Renal cortical epithelial cell (primary cell): ENCODE measurements around the gene SESN1. TPM values are rescaled to one million over a fixed set of nuclear protein-coding genes. Genes with fewer than 3 reads are reported as not detected.
A peak's percentile ranks its signal among the peaks of the same experiment; 100 is the strongest.

Source experiments
- DNase-seq: peaks from one replicate; pipeline ENCODE4 v3.0.0-alpha.2; 2011; ENCODE audit warnings: low read depth
- total RNA-seq: library from RNA; depleted of rRNA; stranded (reverse); fragments of >200 nt; gene quantifications from 2 replicates; pipeline ENCODE4 v1.2.3, GENCODE V29; 2014

The SESN1 gene
- total RNA-seq, 1 donor from 2014 or later, result 47.8 TPM

DNA sequence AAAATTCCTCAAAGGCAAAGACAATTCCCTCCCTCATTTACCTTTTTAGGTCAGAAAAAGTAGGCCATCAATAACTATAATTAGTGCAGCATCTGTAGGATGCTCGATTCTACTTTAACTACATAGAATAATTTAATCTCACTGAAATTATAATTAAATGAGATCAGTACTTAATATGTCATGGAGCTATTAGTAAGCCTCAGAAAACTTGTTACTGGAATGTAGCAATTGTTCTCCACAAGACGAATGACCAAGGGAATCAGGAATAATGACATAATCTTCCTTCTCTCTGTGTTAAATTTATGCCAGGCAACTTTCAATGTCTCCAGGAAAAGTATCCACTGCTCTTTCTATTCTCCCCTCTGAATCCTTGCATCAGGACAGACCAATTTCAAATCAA, 34.1 kb downstream of the SESN1 start:
- DNase-seq, result peak; percentile 52

DNA sequence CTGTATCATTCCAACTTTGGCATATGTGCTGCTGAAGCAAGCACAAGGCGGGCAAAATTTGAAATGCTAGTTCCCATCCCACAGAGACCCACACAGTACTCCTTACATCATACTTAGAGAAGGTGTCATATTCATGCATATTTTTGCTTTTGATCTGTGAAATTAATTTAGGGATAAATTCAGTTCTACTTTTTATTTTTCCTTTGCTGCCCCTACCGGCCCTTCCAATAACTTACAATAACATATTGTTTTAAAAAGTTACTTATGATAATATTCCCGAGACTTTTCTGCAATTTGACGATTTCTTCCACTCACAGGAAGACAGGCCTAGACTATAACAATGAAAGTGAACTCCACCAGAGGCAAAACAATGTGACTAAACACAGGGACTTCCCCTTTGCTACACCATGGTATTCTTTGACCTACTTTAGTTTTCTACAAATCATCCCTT, 35.0 kb downstream of the SESN1 start:
- DNase-seq, result peak; percentile 71

DNA sequence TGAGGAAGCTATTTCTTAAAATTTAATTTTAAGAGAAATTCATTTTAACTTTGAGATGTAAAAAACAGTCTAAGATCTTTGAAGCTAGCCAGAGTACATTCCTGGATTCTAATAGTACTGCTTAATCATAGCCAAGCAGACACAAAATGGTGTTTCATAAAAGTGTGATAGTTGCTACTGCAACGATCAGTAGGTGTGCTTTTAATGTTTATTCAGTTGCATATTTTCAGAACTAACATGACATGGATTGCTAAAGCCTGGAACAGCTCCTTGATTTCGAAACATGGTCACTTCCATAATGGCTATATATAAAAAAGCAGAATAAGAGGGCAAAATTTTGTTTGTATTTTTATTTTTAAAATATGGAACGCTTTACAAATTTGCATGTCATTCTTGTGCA, 35.5 kb downstream of the SESN1 start:
- peak; percentile 51 for DNase-seq

DNA sequence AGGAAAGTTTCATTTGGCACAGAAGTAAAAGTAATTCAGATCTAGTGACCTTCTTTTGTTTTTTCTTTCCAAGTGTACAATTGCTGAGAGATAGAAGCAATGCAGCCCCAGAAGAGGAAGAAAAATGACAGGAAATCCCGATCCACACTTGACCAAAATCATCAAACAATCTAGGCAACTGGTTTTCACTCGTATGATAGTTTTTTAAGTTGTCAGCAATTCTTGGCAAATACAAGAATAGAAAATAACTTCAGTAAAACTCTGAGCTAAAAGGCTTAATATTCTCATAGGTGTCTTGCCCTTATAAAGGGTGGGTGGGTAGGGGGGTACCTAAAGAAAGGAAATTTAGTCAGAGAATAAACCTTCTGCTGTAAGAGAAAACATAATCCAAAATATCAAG, 36.0 kb downstream of the SESN1 start:
- DNase-seq, result no peak

DNA sequence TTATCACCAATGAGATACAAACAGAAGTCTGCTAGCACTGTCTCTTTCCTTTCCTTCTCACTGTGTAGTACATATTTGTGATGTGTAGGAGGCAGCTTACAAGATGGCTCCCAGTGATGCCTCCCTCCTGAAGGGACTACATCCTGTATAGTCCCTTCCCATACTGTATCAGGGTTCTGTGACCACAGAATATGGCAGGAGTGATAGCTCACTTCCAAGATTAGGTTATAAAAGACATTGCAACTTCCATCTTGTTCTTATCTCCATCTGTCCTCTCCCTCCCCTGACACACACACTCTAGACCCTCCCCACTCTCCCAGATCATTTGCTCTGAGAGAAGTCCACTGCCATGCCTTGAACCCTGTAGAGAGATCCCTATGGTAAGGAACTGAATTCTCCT, 38.0 kb downstream of the SESN1 start:
- no peak for DNase-seq

DNA sequence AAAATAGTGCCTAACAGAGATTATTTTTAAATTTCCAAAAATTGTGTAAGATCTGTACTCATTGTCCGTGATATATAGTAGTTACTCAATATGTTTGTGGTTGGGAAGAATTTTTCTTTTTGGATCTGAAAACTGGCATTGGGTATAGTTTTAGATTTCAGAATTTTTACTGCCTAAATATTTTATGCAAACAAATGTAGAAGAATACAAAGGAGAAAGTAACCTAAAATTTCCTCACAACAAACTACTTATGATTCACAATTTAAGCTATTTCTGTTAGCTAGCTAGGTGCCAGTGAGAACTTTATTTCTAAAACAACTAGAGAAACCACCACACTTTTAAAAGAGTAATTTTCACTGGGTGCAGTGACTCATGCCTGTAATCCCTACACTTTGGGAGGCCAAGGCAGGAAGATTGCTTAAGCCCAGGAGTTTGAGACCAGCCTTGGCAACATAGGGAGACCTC, 38.8 kb downstream of the SESN1 start:
- peak; percentile 57 for DNase-seq

DNA sequence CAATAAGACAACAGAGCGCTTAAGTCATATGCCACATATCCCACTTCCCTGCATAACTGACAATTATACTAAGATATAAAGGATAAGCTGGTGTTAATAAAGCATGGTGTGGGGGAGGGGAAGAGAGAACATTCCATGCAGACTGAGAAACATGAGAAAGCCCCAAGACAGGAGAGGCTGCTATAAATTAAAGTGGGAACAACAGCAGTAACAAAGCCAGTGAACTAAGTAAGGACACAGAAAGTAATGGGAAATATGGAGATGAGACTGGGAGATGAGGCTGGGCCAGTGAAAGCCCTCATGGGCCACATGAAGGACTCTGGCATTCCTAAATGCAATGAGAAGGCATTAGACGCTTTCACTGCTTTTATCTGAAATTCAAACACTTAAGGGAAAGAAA, 41.3 kb downstream of the SESN1 start:
- DNase-seq, result no peak

DNA sequence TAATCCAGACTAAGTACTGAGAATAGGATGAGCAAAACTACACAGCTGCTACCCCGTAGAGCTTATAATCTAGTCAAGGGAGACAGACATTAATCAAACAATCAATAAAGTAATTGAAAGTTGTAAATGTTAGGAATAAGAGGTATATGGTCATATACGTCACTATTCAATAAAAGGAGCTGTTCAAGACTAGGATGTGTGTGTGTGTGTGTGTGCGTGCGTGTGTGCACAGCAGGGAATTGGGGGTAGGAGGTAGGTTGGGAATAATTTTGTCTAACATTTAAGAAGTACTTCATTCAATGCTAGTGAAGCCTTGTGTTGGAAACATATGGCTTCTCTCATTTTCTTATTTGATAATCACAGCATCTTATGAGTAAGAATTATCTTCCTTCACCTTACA, 41.8 kb downstream of the SESN1 start:
- no peak for DNase-seq

DNA sequence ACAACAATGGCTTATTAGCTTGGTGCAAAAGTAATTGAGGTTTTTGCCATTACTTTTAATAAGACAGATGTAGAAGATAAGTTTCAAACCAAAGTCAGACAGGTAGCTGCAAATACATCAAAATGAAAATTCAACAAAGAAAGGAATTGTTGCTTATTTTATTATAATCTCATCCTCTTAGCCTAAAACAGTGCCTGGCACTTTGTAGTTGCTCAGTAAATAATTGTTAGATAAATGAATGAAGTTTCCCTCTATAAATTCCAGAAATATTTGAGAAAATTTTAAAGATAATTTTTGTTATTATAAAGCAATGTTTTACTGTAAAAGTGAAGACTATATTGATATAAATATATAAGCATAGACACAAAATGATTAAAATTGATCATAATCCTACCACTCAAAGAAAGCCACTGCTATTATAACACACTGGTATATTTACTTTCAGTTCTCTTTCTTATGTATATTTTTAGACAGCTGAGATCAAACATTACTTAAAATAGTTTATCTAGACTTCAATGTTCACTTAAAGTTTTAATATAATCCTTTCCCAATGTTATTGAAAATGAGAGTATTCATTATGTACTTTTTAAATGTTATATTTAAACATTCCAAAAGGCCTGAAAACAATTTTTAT, 42.5 kb downstream of the SESN1 start:
- DNase-seq, result no peak

DNA sequence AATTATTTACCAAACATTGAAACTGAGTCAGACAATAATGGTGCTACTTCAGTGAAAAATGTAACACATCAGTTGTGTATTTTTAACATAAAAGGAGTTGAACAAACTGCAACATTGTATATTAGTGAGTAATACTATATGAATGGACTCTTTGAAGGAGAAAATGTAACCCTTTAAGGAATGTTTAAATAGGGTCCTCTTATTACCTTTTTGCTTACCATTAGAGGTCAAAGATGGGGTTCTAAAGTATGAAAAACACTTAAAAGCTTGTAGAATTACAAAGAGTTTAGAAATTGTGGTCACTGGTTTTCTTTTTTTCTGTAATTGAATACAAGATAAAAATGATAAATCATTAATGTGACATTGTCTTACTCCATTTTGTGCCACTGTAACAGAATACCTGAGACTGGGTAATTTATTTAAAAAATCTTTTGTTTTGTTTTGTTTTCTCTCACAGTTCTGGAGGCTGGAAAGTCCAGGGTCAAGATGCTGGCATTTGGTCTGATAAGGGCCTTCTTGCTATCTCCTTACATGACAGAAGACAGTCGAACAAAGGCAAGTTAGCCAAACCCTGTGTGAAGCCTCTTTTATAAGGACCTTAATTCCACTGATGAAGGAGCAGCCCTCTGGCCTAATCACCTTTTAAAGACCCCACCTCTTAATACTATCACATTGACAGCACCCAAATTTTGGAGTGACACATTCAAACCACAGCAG, 43.2 kb downstream of the SESN1 start:
- no peak for DNase-seq

DNA sequence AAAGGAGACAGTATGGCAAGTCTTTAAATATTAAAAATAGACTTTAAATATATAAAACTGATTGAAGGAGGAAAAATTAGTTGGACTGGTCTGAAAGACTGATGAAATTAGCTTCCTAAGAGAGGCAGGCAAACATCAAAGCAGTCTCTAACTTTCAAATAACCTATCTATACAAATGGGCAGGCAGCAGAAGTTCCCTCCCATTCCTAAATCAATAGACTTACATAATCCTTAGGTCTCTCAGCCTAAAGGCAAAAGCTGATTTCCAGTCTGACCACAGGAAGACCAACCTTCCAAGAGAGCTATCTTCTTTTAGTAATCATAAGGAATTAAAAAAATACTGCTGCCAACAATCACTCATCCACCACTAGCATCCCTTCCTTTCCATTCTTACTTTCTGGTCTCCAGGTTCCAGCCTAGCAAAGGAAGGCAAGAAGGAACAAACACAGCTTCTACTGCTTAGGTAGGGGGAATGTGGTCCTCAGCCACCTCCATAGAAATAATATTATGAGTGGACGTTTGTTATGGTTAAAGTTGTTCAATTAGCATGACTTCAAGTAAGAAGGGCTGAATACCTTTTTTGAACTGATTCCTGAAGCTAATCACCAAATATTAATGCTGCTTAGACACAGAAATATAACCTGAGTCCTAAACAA, 44.1 kb downstream of the SESN1 start:
- no peak for DNase-seq

DNA sequence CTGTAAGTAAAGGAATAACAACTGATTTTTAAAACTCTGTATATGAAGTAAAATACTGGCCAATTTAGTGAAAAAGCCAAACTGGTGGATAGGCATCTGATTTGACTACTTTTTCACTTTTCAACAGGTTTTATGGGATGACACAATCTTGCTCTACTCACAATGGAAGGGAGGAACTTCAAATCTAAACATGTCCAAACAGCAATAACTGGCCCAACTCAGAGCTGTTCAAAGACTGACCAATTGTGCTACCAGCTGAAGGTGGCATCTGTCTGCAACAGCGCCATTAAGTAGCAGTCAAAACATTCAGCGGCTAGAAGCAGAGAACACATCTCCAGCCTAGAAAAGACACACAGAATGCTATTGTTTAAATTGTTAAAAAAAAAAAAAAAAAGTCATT, 44.6 kb downstream of the SESN1 start:
- DNase-seq, result no peak

DNA sequence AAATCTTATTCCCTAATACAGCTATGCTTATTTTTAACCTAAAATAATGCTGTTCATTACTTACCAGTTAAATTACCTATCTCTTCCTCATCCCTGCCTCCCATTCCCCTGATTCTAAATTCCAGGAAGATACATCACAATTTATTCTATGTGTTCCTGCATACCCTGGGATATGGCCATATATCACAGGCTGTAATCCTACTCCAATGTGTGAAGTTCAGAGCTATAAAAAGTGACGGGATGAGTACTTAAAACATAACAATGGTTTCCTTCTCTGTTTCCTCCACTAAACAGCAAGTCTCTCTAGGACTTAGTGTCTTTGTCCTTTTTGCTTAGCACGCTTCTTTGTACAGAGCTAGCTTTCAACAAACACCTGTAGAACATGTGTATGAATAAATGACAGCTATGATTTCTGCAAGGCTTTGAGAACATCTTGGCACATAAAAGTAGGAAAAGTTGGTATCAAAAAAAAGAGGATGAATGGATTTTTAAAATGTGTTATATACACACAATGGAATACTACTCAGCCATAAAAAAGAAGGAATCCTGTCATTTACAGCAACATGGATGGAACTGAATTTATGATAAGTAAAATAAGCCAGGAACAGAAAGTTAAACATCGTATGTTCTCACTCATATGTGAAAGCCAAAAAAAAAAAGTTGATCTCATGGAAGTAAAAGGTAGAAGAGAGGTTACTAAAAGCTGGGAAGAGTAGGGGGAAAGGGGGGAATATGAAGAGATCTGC, 45.8 kb downstream of the SESN1 start:
- DNase-seq, result no peak

DNA sequence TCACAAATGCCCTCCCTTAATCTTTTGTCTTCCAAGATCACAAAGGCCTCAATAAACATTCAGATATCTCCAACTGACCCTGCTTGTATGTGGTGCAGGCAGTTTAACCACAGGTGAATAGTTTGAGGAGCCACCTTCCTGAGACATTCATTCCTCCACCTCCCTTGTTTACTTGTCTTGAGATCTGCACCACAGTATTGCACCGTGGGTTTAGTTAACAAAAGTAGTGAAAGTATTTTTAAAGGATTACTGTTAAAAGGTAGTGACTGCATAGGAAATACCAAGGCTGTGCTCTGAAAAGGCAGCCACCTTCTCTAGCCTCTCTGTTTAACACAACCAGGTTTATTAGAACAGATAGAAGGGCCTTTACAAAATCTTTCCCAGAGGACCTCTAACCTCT, 46.5 kb downstream of the SESN1 start:
- peak; percentile 16 for DNase-seq

DNA sequence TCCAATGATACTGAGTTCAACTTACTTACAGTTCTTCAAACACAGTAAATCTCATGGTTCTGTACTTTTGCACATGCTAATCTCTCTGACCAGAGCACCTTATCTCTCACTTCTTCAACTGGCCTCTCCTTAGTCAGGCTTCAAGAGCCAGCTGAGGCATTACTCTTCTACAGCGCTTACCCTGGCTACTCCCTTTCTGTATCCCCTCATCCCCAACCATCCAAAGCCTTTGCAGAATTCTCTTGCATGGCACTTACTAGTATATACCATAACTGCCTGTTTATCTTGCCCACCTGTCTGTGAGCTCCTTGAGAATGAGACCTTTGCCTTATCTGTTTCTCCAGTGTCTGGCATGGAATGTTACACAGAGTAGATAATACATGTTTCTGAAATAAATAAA, 49.2 kb downstream of the SESN1 start:
- no peak for DNase-seq

DNA sequence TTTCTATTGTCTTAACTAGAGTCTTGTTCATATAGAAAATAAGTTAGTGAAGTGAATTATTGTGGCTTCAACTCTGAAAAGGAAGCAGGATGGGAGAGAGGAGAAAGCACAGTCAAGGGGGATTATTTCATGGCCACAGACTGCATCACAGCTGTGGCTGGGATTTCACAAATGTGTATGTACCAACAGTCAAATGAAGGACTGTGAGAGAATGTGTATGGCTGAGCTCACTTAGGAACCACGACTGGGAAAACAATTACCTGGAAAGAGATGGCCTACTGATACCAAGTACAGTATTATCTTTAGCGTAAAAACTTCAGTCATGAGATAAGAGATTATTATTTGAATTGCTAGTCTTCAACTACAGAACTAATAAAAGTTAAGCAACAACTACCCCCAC, 54.9 kb downstream of the SESN1 start:
- no peak for DNase-seq

DNA sequence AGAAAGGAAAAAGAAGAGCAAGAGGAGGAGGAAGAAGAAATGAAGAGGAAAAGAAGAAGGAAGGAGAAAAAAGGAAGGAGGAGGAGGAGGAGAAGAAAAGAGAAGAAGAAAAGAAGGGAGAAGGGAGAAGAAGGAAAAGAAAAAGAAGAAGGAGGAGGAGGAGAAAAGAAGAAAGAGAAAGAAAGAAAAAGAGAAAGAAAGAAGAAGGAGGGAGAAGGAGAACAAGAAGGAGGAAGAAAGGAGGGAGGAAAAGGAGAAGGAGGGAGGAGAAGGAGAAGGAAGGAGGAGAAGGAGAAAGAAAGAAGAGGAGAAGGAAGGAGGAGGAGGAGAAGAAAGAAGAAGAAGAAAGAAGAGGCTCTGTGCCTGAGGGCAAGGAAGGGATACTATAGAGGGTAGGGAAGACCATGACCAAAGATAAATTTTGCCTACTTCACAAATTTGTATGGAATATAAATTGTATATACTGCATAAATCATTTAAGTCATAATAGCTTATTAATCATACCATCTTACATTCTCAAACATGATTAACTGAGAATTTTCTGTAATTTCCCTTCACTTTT, 55.7 kb downstream of the SESN1 start:
- DNase-seq, result no peak

DNA sequence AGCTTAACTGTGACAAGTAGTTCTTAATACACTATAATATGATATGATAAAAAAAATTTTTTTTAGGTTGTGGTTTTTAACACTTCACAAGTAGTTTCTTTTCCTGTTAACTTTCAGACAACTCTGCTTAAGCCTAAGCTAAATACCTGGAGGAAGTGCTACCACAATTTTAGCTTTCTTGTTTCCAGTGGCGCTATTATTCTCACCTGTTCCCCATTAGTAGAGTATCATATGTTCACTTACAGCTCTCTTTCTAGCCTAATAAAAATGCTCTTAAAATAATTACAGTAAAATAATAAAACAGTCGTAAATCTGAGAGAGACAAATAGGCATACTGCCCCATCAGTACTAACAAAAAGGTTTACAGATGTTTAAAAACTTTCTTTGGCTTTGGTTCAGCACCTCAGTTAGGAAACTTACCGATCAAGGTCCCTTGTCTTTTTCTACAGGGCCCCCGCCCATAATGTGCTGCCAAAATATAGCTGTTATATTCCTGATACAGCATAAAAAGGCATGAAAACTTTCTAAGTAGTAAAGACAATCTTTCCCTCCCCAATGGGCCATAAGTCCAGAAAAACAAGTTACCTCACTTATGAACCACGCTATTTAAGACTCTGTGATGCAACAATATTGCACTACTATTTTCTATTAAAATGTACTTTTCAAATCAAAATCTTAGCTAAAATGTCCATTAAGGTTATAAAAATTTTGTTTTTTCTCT, 57.9 kb downstream of the SESN1 start:
- DNase-seq, result no peak

DNA sequence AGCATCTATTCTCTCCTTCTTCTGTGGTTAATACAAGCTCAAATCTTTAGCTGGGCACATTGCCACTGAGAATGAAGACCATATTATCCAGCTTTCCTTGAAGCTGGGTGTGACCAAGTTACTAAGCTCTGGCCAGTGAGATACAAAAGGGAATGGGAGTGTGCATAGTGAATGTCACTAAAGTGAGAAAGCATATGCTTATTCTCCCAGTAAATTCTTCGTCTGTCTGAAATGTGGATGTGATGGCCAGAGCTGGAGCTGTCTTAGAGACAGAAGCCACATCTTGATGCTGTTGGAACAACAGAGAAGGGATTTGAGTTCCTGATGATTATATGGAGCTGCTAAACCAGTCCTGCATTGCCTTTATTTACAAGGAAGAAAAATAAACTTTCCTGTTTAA, 60.1 kb downstream of the SESN1 start:
- DNase-seq, result no peak

DNA sequence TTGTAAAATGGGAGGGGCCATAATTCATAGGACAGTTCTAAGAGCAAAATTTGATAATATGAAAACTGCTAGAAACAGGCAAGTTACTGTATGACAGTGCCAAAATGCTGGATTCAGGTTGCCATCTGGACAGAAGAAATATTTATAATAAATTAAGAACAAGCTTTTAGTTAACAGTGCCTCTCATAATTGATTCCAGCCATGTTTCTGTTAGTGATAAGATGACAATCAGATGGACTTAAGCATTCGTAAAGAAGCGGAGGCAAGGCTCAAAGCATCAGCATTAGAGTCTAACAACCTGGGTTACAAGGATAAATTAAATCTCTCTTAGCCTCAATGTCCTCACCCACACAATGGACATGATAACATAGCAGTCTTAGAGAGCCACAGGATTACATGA, 61.0 kb downstream of the SESN1 start:
- DNase-seq, result no peak

DNA sequence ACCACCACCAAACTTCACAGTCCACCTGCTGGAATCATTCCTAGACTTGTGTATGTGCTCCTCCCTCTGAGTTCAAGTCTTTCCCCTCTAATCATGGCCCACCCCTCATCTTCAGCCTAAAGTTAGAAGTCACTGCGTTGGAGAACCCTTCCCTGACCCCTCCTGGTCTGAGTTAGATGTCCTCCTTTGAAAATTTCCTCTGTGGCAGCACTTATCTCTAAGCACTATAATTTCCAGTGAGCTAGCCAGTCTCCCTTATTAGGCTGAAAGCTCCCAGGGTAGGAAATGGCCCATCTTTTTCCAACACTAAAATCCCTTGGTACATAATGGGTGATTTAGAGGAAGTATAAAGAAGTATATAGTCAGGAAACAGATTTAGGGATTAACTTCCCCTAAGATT, 63.2 kb downstream of the SESN1 start:
- no peak for DNase-seq
